ENCODE results near the gene RAPGEF1.

The RAPGEF1 gene

DNA sequence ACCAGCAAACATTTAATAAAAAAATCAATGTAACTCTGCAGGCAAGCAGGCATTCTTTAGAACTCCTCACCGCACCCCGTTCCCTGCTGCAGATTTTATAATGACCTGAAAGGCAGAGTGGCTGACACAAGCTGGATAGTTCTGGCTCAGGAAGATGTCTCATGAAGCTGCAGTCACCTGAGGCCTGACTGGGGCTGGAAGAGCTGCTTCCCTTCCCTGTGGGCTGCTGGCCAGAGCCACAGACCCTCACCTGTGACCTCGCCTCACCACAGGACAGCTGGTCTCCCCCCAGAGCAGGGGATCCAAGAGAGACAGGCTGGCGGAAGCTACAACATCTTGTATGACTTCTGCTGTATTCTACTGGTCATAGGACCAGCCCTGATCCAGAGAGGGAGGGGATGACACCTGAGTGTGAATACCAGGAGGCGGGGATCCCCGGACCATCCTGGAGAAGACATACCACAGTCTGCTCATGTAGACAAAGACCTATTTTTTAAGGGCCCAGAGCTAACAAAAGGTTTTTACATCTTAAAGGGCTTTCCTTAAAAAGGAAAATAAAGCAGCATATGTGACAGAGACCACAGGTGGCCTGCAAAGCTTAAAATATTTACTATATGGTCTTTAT lies 43.9 kb downstream of the RAPGEF1 start:
- no peak for DNase-seq (ENCODE audit: low read depth)
- H3K4me3 ChIP-seq (ENCODE audit: low read depth, low read length), result no peak overlapping the region
- TF ChIP-seq, protein P1, sequence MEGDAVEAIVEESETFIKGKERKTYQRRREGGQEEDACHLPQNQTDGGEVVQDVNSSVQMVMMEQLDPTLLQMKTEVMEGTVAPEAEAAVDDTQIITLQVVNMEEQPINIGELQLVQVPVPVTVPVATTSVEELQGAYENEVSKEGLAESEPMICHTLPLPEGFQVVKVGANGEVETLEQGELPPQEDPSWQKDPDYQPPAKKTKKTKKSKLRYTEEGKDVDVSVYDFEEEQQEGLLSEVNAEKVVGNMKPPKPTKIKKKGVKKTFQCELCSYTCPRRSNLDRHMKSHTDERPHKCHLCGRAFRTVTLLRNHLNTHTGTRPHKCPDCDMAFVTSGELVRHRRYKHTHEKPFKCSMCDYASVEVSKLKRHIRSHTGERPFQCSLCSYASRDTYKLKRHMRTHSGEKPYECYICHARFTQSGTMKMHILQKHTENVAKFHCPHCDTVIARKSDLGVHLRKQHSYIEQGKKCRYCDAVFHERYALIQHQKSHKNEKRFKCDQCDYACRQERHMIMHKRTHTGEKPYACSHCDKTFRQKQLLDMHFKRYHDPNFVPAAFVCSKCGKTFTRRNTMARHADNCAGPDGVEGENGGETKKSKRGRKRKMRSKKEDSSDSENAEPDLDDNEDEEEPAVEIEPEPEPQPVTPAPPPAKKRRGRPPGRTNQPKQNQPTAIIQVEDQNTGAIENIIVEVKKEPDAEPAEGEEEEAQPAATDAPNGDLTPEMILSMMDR (conservative IDR thresholded peaks at IDR 0.05; ENCODE audit: low read depth, low read length), result no peak

DNA sequence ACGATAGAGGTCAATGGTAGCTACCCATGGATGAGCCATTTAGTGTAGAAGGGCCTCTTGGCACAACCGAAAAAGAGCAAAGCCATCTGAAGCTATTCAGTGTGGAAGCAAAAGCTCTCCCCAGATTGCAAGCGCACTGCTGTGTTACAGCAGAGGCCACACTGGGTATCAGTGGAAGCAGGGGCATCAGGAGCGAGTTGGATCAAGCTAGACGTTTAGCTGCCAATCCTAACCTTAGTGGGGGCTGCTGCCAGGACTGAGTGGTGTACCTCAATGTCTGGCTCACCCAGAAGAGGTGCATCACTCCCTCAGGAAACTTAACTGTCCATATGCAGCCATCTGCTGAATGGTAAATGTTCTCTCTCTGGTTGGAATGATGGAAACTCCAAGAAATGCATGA lies 44.5 kb downstream of the RAPGEF1 start:
- no peak overlapping the region for H3K4me3 ChIP-seq (ENCODE audit: low read depth, low read length)
- TF ChIP-seq, protein P1 (conservative IDR thresholded peaks at IDR 0.05; ENCODE audit: low read depth, low read length), result no peak
- DNase-seq (ENCODE audit: low read depth), result no peak

DNA sequence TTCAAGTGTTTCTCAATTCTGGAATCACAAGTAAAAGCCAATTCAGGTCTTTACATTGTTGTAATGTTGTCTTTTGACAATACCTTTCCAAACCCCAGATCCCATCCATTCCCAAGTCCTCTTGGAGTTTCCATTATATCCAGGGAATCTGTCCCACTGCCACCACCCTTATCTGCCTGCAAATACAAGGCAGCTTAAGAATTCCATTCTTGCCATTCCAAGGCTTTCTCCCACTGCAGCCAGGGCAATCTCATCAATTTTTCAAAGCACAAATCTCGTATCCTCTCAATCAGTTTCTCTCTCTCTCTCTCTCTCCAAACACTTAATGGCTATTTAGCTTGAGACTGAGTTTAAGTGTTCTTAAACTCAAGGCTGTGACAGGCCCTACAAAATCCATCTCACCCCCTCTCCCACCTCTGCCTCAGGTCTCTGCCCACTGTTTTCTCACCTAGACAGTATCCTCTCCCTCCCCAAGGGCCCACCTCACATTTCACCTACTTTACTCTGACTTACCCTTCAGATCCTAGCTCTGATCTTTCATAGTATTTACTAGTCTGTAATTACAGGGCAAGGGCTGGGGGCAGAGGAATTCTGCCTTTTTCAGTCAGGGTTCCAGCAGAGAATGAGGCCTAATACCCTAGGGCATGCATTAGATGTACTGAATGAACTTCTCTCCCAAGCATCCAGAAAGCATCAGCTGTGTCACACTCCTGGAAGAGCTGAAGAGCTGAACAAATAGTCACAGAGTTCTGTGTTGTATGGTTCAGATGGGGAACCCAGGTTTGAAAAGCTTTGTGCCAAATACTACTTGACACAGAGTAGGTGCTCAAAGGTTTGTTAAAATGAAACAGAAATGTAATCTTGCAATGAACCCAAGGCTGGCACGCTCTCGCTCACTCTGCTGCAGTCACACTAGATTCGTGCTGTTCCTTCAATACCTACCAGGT lies 46.0 kb downstream of the RAPGEF1 start:
- TF ChIP-seq, protein P1 (conservative IDR thresholded peaks at IDR 0.05; ENCODE audit: low read depth, low read length), result no peak
- no peak for DNase-seq (ENCODE audit: low read depth)
- H3K4me3 ChIP-seq (ENCODE audit: low read depth, low read length), result no peak overlapping the region

DNA sequence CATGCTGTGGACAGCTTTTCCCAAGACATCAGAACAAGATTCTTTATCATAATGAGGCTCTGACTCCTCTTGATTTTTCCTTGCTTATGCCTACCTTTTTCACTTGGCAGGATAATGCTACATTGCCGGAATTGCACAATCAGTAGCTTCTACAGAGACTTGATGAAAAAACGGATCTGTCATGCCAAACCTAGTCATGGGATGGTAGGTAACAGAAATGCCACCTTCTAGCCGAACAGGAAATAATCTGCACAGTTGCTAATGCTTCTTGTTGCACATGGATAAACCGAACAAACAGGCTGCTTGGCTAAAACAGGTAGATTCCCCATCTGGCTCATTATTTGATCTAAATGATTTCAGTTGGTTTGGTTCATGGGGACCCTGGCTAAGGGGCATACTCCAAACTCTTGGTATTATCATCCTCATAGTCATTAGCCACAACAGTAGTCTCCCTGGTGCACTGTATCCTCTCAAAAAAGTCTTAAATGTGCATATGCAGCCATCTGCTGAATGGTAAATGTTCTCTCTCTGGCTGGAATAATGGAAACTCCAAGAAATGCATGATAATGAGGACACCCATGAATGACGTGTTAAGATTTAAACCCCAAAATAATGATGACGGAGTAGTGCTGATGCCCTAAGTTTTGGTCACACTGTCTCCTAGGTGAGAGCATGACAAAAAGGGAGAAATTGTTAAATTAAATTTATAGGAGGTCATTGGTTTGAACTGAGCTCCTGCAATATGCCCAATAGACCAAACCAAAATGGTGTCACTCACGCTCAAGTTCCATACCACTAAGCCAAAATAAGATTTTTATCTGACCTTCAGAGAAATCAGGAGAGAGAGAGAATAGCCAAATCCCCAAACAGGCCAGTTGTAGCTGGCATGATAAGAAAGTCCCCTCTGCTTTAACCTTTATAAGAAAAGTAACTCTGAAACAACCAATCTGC lies 47.0 kb downstream of the RAPGEF1 start:
- no peak for DNase-seq (ENCODE audit: low read depth)
- TF ChIP-seq, protein P1 (conservative IDR thresholded peaks at IDR 0.05; ENCODE audit: low read depth, low read length), result no peak
- H3K4me3 ChIP-seq (ENCODE audit: low read depth, low read length), result no peak overlapping the region

DNA sequence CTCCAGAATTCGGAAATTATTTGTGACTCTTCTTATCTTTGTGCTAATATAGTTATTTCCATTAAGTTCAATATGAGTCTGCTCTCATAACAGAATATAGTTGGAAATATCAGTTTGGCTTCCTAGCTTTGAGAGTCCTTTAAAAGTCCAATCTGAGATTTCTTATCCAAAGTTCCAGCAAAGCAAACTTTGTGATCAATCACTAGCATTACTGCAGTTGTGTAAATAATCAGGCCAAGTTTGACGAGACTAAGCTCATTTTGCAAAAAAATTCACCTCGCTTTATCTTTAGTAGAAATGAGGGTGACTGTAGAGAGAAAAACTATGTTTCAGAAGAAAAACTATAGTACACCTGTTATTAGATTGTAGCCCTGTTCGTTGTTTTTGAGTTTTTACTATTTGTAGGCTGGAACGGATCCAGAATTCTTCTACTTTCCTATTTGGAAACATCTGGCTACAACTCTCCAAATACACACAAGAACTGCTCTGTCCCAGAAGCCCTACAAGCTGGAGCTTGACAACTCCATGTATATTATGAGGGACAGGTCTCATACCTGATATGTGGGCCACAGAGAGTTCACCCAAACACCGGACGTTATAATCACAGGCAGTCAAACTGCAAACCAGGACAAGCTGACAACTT lies 47.8 kb downstream of the RAPGEF1 start:
- TF ChIP-seq, protein P1 (conservative IDR thresholded peaks at IDR 0.05; ENCODE audit: low read depth, low read length), result no peak
- no peak for DNase-seq (ENCODE audit: low read depth)
- no peak overlapping the region for H3K4me3 ChIP-seq (ENCODE audit: low read depth, low read length)

DNA sequence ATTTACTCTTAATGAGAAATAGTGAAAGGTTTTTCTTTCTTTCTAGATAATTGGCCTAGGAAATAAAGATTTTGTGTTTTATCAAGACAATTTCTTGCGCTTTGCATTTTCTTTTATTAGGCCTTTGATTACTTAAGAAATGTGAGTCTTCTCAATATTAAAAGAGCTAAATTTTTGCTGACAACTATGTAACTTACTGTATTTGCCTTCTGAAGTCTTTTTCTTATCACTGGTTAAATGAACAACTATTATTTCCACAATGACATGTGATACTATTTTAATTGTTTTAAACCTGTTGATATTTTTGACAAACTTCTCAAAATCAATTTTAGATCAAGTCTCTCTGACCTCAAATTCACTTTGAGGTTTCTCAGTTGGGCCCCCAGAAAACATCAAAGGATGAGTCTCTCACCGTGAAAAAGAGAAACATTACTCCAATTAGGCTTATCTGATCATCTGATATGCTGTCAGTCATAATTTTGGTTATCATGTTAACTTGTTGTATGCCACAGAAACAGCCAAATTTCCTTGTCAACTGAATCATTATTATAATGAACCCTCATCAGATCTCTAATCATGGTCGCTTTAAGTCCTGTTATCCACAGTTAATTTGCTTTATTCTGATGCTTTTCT lies 48.8 kb downstream of the RAPGEF1 start:
- TF ChIP-seq, protein P1 (conservative IDR thresholded peaks at IDR 0.05; ENCODE audit: low read depth, low read length), result no peak
- DNase-seq (ENCODE audit: low read depth), result no peak

More for the DNA sequence above, 48.8 kb downstream of the RAPGEF1 start:
- no peak overlapping the region for H3K4me3 ChIP-seq (ENCODE audit: low read depth, low read length)
